Nephron progenitor cell (in vitro differentiated cells): ENCODE results near the gene ANKRD2.

Source experiments
- DNase-seq: peaks from one replicate; pipeline ENCODE4 v3.0.0; 2021
- H3K27ac Mint-ChIP-seq: 2 replicates; pipeline ENCODE4 v1.8.0; 2021; ENCODE audit warnings: mild to moderate bottlenecking, moderate library complexity, mixed read lengths
- H3K27me3 Mint-ChIP-seq: 2 replicates; pipeline ENCODE4 v1.8.0; 2021; ENCODE audit warnings: mild to moderate bottlenecking, low read depth, mixed read lengths; ENCODE audit not compliant: poor library complexity
- H3K36me3 Mint-ChIP-seq: 2 replicates; pipeline ENCODE4 v1.8.0; 2021; ENCODE audit warnings: low read depth, mixed read lengths
- H3K4me1 Mint-ChIP-seq: 2 replicates; pipeline ENCODE4 v1.8.0; 2021; ENCODE audit warnings: mixed read lengths
- H3K4me3 Mint-ChIP-seq: 2 replicates; pipeline ENCODE4 v1.8.0; 2021; ENCODE audit warnings: mild to moderate bottlenecking, moderate library complexity, mixed read lengths
- H3K9me3 Mint-ChIP-seq: 2 replicates; pipeline ENCODE4 v1.8.0; 2021; ENCODE audit warnings: mild to moderate bottlenecking, moderate library complexity, mixed read lengths
- CTCF ChIP-seq: fragments of 200-600 bp; sonication (generic); IDR thresholded peaks from 2 replicates; pipeline ENCODE4 v1.5.0; 2021; ENCODE audit warnings: antibody characterized with exemption

ANKRD2 gene

GRCh38 chr10:97597778-97598177 is 25.2 kb downstream of the ANKRD2 start:
- peaks cover 4% of the 10 kb centered on the region for H3K27me3 Mint-ChIP-seq
- H3K36me3 Mint-ChIP-seq = no peaks in the 10 kb centered on the region
- no peak for DNase-seq
- H3K4me1 Mint-ChIP-seq = peaks cover 22% of the 10 kb centered on the region
- no peak overlapping the region for H3K27ac Mint-ChIP-seq
- no peaks in the 10 kb centered on the region for H3K9me3 Mint-ChIP-seq
- no peak for TF ChIP-seq CTCF
- H3K4me3 Mint-ChIP-seq = no peak overlapping the region

GRCh38 chr10:97598407-97599271 is 26.1 kb downstream of the ANKRD2 start:
- Mint-ChIP-seq H3K36me3 (no peaks in the 10 kb centered on the region), H3K4me1 (peaks cover 22% of the 10 kb centered on the region), H3K4me3 (no peak overlapping the region), H3K27me3 (peaks cover 4% of the 10 kb centered on the region), H3K27ac (no peak overlapping the region), H3K9me3 (no peaks in the 10 kb centered on the region)
- TF ChIP-seq CTCF = no peak
- no peak for DNase-seq

- Mint-ChIP-seq H3K9me3 (no peaks in the 10 kb centered on the region), H3K27me3 (peaks cover 4% of the 10 kb centered on the region), H3K4me1 (peaks cover 22% of the 10 kb centered on the region), H3K36me3 (no peaks in the 10 kb centered on the region), H3K4me3 (no peak overlapping the region), H3K27ac (no peak overlapping the region)
- no peak for DNase-seq
- no peak for TF ChIP-seq CTCF
Observed at GRCh38 chr10:97599272-97599619, 26.7 kb downstream of the ANKRD2 start.

GRCh38 chr10:97600616-97601015 is 28.0 kb downstream of the ANKRD2 start:
- H3K36me3 Mint-ChIP-seq = no peaks in the 10 kb centered on the region
- no peak overlapping the region for H3K4me3 Mint-ChIP-seq
- H3K9me3 Mint-ChIP-seq = no peaks in the 10 kb centered on the region
- H3K27me3 Mint-ChIP-seq = peaks cover 4% of the 10 kb centered on the region
- H3K27ac Mint-ChIP-seq = no peak overlapping the region
- no peak for DNase-seq
- peaks cover 22% of the 10 kb centered on the region for H3K4me1 Mint-ChIP-seq
- no peak for TF ChIP-seq CTCF

GRCh38 chr10:97601268-97602215 is 29.0 kb downstream of the ANKRD2 start:
- no peak overlapping the region for H3K27ac Mint-ChIP-seq
- TF ChIP-seq CTCF = no peak
- no peak for DNase-seq
- no peaks in the 10 kb centered on the region for H3K36me3 Mint-ChIP-seq
- no peak overlapping the region for H3K4me3 Mint-ChIP-seq
- peaks cover 4% of the 10 kb centered on the region for H3K27me3 Mint-ChIP-seq
- peaks cover 22% of the 10 kb centered on the region for H3K4me1 Mint-ChIP-seq
- H3K9me3 Mint-ChIP-seq = no peaks in the 10 kb centered on the region
